Heart left ventricle (tissue), 13 donors: ENCODE data around the gene ESPNL.

Experiments
- CTCF ChIP-seq, 12 donors: fragments of 200-600 bp; sonication (generic) in 4 of 12; IDR thresholded peaks; one replicate each; pipeline versions ENCODE4 v1.5.0 to v1.8.0; 2018 to 2022; ENCODE audit warnings: antibody characterized with exemption in 12 of 12, mild to moderate bottlenecking in 5 of 12
- POLR2A ChIP-seq, 2 donors: fragments of 450-650 bp; IDR thresholded peaks; one replicate each; pipeline ENCODE4 v1.6.1; 2017; ENCODE audit warnings: antibody characterized with exemption in 2 of 2, mild to moderate bottlenecking in 2 of 2, moderate library complexity in 2 of 2
- donor health status: ischemic (EF 13 %, LVEDD 7.1; RV severe dilation, severe dysfunction).
- donor health status: DM: no; HTN: yes; CAD: no.
- donor health status: DM: no; HTN: no; CAD: no.
- donor health status: ischemic (EF 25% LVEDD 6.9; RV normal size, moderate dysfunction).
- donor health status: ischemic (EF 25% LVEDD 5.7; RV mildly dilated, moderate dysfunction).
- donor health status: ischemic (EF 35%, LVEDD 5.7; RV mildly dilated, moderate dysfunction).
- donor health status: nonischemic (EF 11% LVEDD 7.7; RV severe dilation, severe dysfunction).
- donor health status: DM: yes; HTN: yes; CAD: no.
- donor health status: PGD.
- donor health status: ischemic (EF 29% LVEDD 5.4; RV normal size, mild dysfunction).
- donor health status: nonischemic (EF 23%, LVEDD 6.1; RV moderate dilation, normal function).

- TF ChIP-seq CTCF (IDR thresholded peaks at IDR 0.05) (no peak), POLR2A (IDR thresholded peaks at IDR 0.05) (no peak)
These were observed 50.5 kb downstream of the ESPNL start for GRCh38 chr2:238150686-238151085.
